CD4-positive, alpha-beta memory T cell (primary cell): ENCODE results near the gene REEP3. TPM values are rescaled to one million over a fixed set of nuclear protein-coding genes. Genes with fewer than 3 reads are reported as not detected.
A peak's percentile ranks its signal among the peaks of the same experiment; 100 is the strongest.

Experiments
- CTCF ChIA-PET: fragments of 350-600 bp; sonication (Branson Sonifier 250); formaldehyde crosslinking; loops from one replicate; lab custom pipeline; 2021; ENCODE audit warnings: inconsistent platforms; ENCODE audit not compliant: partially characterized antibody; lab: Charles Lee
- POLR2A ChIA-PET: fragments of 350-600 bp; sonication (Branson Sonifier 250); formaldehyde crosslinking; loops from one replicate; lab custom pipeline; 2021; ENCODE audit not compliant: partially characterized antibody; lab: Charles Lee
- DNase-seq, 5 donors: peaks; one replicate each; pipeline versions ENCODE4 v3.0.0 to v3.0.0-alpha.2; 2020 to 2022; ENCODE audit warnings: mixed read lengths in 1 of 5
- H3K27ac ChIP-seq: one replicate; pipeline ENCODE4 v1.7.0; 2013; ENCODE audit warnings: low read depth, low read length
- H3K27me3 ChIP-seq: 2 replicates; pipeline ENCODE4 v1.7.0; 2013; ENCODE audit warnings: mild to moderate bottlenecking, low read length, moderate library complexity; ENCODE audit not compliant: insufficient read depth
- H3K36me3 ChIP-seq: 2 replicates; pipeline ENCODE4 v1.7.0; 2013; ENCODE audit warnings: mild to moderate bottlenecking, low read length, moderate library complexity; ENCODE audit not compliant: insufficient read depth
- H3K4me1 ChIP-seq: 2 replicates; pipeline ENCODE4 v1.7.0; 2013; ENCODE audit warnings: mild to moderate bottlenecking, low read length, moderate library complexity; ENCODE audit not compliant: insufficient read depth
- H3K4me3 ChIP-seq, 2 donors: one replicate each; pipeline ENCODE4 v1.7.0; 2013; ENCODE audit warnings: low read length in 2 of 2, mild to moderate bottlenecking in 1 of 2
- H3K9me3 ChIP-seq, 2 donors: one replicate each; pipeline ENCODE4 v1.7.0; 2013; ENCODE audit warnings: low read length in 2 of 2, control low read depth in 1 of 2; ENCODE audit not compliant: control insufficient read depth in 1 of 2
- H3K27ac Mint-ChIP-seq, 7 donors: one replicate each; pipeline ENCODE4 v1.8.0; 2020 to 2021; ENCODE audit warnings: mixed read lengths in 7 of 7, mild to moderate bottlenecking in 6 of 7, inconsistent platforms in 3 of 7, moderate library complexity in 3 of 7
- H3K27me3 Mint-ChIP-seq, 2 donors: one replicate each; pipeline ENCODE4 v1.8.0; 2020 to 2021; ENCODE audit warnings: mixed read lengths in 2 of 2
- H3K36me3 Mint-ChIP-seq, 2 donors: one replicate each; pipeline ENCODE4 v1.8.0; 2020 to 2021; ENCODE audit warnings: mixed read lengths in 2 of 2, inconsistent platforms in 1 of 2, mild to moderate bottlenecking in 1 of 2
- H3K4me1 Mint-ChIP-seq, 4 donors: one replicate each; pipeline ENCODE4 v1.8.0; 2020 to 2021; ENCODE audit warnings: mixed read lengths in 4 of 4, mild to moderate bottlenecking in 1 of 4
- H3K4me3 Mint-ChIP-seq, 8 donors: one replicate each; pipeline ENCODE4 v1.8.0; 2020 to 2021; ENCODE audit warnings: mixed read lengths in 8 of 8, mild to moderate bottlenecking in 7 of 8, moderate library complexity in 6 of 8, inconsistent platforms in 3 of 8
- H3K9me3 Mint-ChIP-seq, 8 donors: one replicate each; pipeline ENCODE4 v1.8.0; 2020 to 2021; ENCODE audit warnings: mixed read lengths in 8 of 8, mild to moderate bottlenecking in 5 of 8, inconsistent platforms in 3 of 8, moderate library complexity in 1 of 8
- intact Hi-C: fragments of 100-400 bp; cut with micrococcal nuclease; formaldehyde crosslinking; loops from one replicate; pipeline ENCODE4 v1.15.1; 2023
- polyA plus RNA-seq, 2 donors: library from polyadenylated mRNA; unstranded; fragments of 300-500 nt; fragmentation: Illumina TruSeq; gene quantifications; one replicate each; pipeline ENCODE4 v1.2.3, GENCODE V29; 2021
- total RNA-seq, 2 experiments: library from RNA; stranded (reverse); gene quantifications; one replicate each; pipeline ENCODE4 v1.2.3, GENCODE V29; 2021

REEP3 gene
- 10 to 100 TPM; 17.4 to 20.1 TPM for total RNA-seq
- polyA plus RNA-seq, result 10 to 100 TPM; 15.3 to 23.8 TPM

- POLR2A ChIA-PET, result interaction anchor here (0.7 to 3.9 kb wide), 13 partner anchors 34 to 388 kb away, joined by 3 to 58 read pairs (median 4); partner anchors contain the start of genes JMJD1C and NRBF2
- Histone ChIP-seq H3K4me3 (peak within 1 kb of the TSS; percentile 79 to 92), H3K27me3 (no peaks in the 10 kb centered on the region), H3K27ac (peak within 1 kb of the TSS; percentile 78), H3K36me3 (no peaks in the 10 kb centered on the region), H3K4me1 (peaks cover 72% of the 10 kb centered on the region), H3K9me3 (no peaks in the 10 kb centered on the region)
- H3K4me1 Mint-ChIP-seq, result peaks cover 51 to 86% (median 72%) of the 10 kb centered on the region in 4 donors
- peak within 1 kb of the TSS; percentile 89 to 96 (median 94) for H3K27ac Mint-ChIP-seq
- H3K4me3 Mint-ChIP-seq, result peak within 1 kb of the TSS; percentile 87 to 93 (median 90)
- H3K36me3 Mint-ChIP-seq, result peaks cover 3 to 10% of the 10 kb centered on the region in 2 donors
- H3K9me3 Mint-ChIP-seq, result no peaks in the 10 kb centered on the region
- no peaks in the 10 kb centered on the region for H3K27me3 Mint-ChIP-seq
- peak; percentile 54 to 69 (median 61) for DNase-seq
- CTCF ChIA-PET, result interaction anchor here (0.7 to 3.5 kb wide), 4 partner anchors 37 to 255 kb away, joined by 3 to 16 read pairs (median 7); no protein-coding TSS in a partner anchor
- intact Hi-C loops, result loop anchor here (1.0 to 2.0 kb wide), 2 partner anchors 54 to 303 kb away; no protein-coding TSS in a partner anchor
Observed at GRCh38 chr10:63520500-63521415, at the start of gene REEP3. REEP3 (plus strand) TSS chr10:63521401; CDS start chr10:63521546, 145 bp downstream.

GRCh38 chr10:63474488-63474887, 46.7 kb upstream of the REEP3 start:
- H3K27ac Mint-ChIP-seq, result no peak overlapping the region
- Histone ChIP-seq H3K27ac (no peak overlapping the region), H3K9me3 (no peaks in the 10 kb centered on the region), H3K4me1 (no peaks in the 10 kb centered on the region), H3K4me3 (no peak overlapping the region), H3K27me3 (no peaks in the 10 kb centered on the region), H3K36me3 (no peaks in the 10 kb centered on the region)
- ChIA-PET POLR2A (no interaction called here), CTCF (no interaction called here)
- intact Hi-C loops, result no loop called here
- no peaks in the 10 kb centered on the region for H3K9me3 Mint-ChIP-seq
- DNase-seq, result no peak
- H3K36me3 Mint-ChIP-seq, result peaks cover 0 to 3% of the 10 kb centered on the region in 2 donors
- peaks cover 16 to 17% (median 17%) of the 10 kb centered on the region in 4 donors for H3K4me1 Mint-ChIP-seq
- no peak overlapping the region for H3K4me3 Mint-ChIP-seq
- H3K27me3 Mint-ChIP-seq, result no peaks in the 10 kb centered on the region

GRCh38 chr10:63477927-63478326, 43.3 kb upstream of the REEP3 start:
- Mint-ChIP-seq H3K27ac (no peak overlapping the region), H3K4me1 (peaks cover 16 to 29% (median 19%) of the 10 kb centered on the region in 4 donors), H3K27me3 (no peaks in the 10 kb centered on the region), H3K9me3 (no peaks in the 10 kb centered on the region), H3K4me3 (no peak overlapping the region), H3K36me3 (peaks cover 0 to 3% of the 10 kb centered on the region in 2 donors)
- DNase-seq, result no peak
- Histone ChIP-seq H3K9me3 (no peaks in the 10 kb centered on the region), H3K4me1 (peaks cover 4% of the 10 kb centered on the region), H3K36me3 (no peaks in the 10 kb centered on the region), H3K27ac (no peak overlapping the region), H3K27me3 (no peaks in the 10 kb centered on the region), H3K4me3 (no peak overlapping the region)
- intact Hi-C loops, result no loop called here
- ChIA-PET POLR2A (no interaction called here), CTCF (no interaction called here)

- POLR2A ChIA-PET, result no interaction called here
- H3K4me1 ChIP-seq, result peaks cover 4% of the 10 kb centered on the region
- no peaks in the 10 kb centered on the region for H3K36me3 ChIP-seq
- no peak overlapping the region for H3K27ac ChIP-seq
- H3K4me1 Mint-ChIP-seq, result peaks cover 19 to 29% (median 21%) of the 10 kb centered on the region in 4 donors
- H3K4me3 Mint-ChIP-seq, result no peak overlapping the region
- no peaks in the 10 kb centered on the region for H3K27me3 Mint-ChIP-seq
- H3K9me3 ChIP-seq, result no peaks in the 10 kb centered on the region
- intact Hi-C loops, result no loop called here
- H3K4me3 ChIP-seq, result no peak overlapping the region
- CTCF ChIA-PET, result no interaction called here
- no peaks in the 10 kb centered on the region for H3K27me3 ChIP-seq
- no peak for DNase-seq
- peaks cover 0 to 5% of the 10 kb centered on the region in 2 donors for H3K36me3 Mint-ChIP-seq
- no peak overlapping the region for H3K27ac Mint-ChIP-seq
- no peaks in the 10 kb centered on the region for H3K9me3 Mint-ChIP-seq
Observed at GRCh38 chr10:63478564-63478963, 42.6 kb upstream of the REEP3 start.

GRCh38 chr10:63480237-63480636, 41.0 kb upstream of the REEP3 start:
- ChIA-PET POLR2A (no interaction called here), CTCF (no interaction called here)
- no peak for DNase-seq
- Histone ChIP-seq H3K36me3 (no peaks in the 10 kb centered on the region), H3K4me1 (peaks cover 4% of the 10 kb centered on the region), H3K27me3 (no peaks in the 10 kb centered on the region), H3K4me3 (no peak overlapping the region), H3K9me3 (no peaks in the 10 kb centered on the region), H3K27ac (no peak overlapping the region)
- intact Hi-C loops, result no loop called here
- Mint-ChIP-seq H3K27me3 (no peaks in the 10 kb centered on the region), H3K36me3 (peaks cover 0 to 6% of the 10 kb centered on the region in 2 donors), H3K27ac (no peak overlapping the region), H3K4me3 (no peak overlapping the region), H3K9me3 (no peaks in the 10 kb centered on the region), H3K4me1 (peaks cover 23 to 27% (median 24%) of the 10 kb centered on the region in 4 donors)

GRCh38 chr10:63481815-63482421, 39.3 kb upstream of the REEP3 start:
- H3K4me1 ChIP-seq, result peaks cover 4% of the 10 kb centered on the region
- H3K27me3 Mint-ChIP-seq, result no peaks in the 10 kb centered on the region
- POLR2A ChIA-PET, result no interaction called here
- no peaks in the 10 kb centered on the region for H3K9me3 ChIP-seq
- no peaks in the 10 kb centered on the region for H3K9me3 Mint-ChIP-seq
- H3K27me3 ChIP-seq, result no peaks in the 10 kb centered on the region
- peaks cover 0 to 6% of the 10 kb centered on the region in 2 donors for H3K36me3 Mint-ChIP-seq
- peak overlapping the region in 2 of 7 donors; percentile 38 to 74 for H3K27ac Mint-ChIP-seq
- H3K4me3 ChIP-seq, result no peak overlapping the region
- no peak for DNase-seq
- intact Hi-C loops, result no loop called here
- H3K36me3 ChIP-seq, result no peaks in the 10 kb centered on the region
- CTCF ChIA-PET, result no interaction called here
- H3K4me3 Mint-ChIP-seq, result peak overlapping the region in 3 of 8 donors; percentile 21 to 54 (median 22)
- no peak overlapping the region for H3K27ac ChIP-seq
- peaks cover 18 to 25% (median 21%) of the 10 kb centered on the region in 4 donors for H3K4me1 Mint-ChIP-seq

GRCh38 chr10:63483983-63484382, 37.2 kb upstream of the REEP3 start:
- H3K4me1 Mint-ChIP-seq, result peaks cover 18 to 26% (median 20%) of the 10 kb centered on the region in 4 donors
- H3K27me3 ChIP-seq, result no peaks in the 10 kb centered on the region
- H3K4me3 ChIP-seq, result no peak overlapping the region
- H3K36me3 ChIP-seq, result no peaks in the 10 kb centered on the region
- ChIA-PET POLR2A (no interaction called here), CTCF (interaction anchor here (0.5 to 1.2 kb wide), 2 partner anchors 21 to 37 kb away, joined by 3 read pairs; no protein-coding TSS in a partner anchor)
- peaks cover 4% of the 10 kb centered on the region for H3K4me1 ChIP-seq
- peak overlapping the region in 1 of 7 donors; percentile 65 for H3K27ac Mint-ChIP-seq
- no peak overlapping the region for H3K4me3 Mint-ChIP-seq
- no peaks in the 10 kb centered on the region for H3K9me3 Mint-ChIP-seq
- intact Hi-C loops, result no loop called here
- DNase-seq, result no peak
- H3K9me3 ChIP-seq, result no peaks in the 10 kb centered on the region
- H3K36me3 Mint-ChIP-seq, result peaks cover 0 to 4% of the 10 kb centered on the region in 2 donors
- no peaks in the 10 kb centered on the region for H3K27me3 Mint-ChIP-seq
- no peak overlapping the region for H3K27ac ChIP-seq
